Measurements from ENCODE around the gene ORC3.

ORC3 gene

DNA sequence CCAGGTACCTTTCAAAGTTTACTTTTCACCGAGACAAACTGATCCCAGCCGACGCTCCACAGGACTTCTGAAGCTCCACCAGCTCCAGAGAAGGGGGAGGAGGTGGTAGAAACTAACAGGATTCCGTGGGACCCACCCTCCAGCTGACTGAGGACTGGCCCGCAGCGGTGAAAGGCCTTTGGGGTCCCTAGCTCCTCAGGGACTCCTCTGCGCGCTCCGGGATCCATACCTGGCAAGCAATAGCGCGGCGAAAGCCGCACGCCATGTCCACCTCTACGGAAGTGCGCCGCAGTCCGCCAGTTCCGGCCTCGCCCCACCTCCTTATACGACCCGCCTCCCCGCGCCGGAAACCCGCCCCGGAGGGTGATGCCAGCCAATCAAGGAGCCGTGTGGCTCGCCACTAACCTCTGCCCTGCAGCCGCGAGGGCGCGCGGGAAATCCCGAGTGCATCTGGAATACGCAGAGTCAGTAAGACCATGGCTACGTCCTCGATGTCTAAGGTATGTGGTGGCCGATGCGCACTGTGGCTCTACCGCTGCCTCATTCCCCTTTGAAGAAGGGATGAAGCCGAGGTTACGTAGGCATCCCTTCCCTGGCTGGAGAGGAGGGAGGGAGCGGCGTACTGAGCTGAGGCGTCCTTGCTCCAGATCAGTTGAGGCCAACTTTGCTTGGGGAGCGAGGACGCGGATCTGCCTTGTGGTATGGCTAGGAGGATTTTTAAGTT lies at the start of gene ORC3, which contains the start of gene RARS2:
Gene ORC3, plus strand, starts transcription at position 443 of the 724 bp plus-strand sequence. Its CDS starts 34 bp downstream, at position 477.
Gene RARS2, minus strand, starts transcription at position 295 of the 724 bp plus-strand sequence. Its CDS starts 30 bp downstream, at position 265.
- peak; percentile 90 to 96 (median 91) for DNase-seq (ENCODE audit: low read depth in 2 of 3, low spot score in 1 of 3)

DNA sequence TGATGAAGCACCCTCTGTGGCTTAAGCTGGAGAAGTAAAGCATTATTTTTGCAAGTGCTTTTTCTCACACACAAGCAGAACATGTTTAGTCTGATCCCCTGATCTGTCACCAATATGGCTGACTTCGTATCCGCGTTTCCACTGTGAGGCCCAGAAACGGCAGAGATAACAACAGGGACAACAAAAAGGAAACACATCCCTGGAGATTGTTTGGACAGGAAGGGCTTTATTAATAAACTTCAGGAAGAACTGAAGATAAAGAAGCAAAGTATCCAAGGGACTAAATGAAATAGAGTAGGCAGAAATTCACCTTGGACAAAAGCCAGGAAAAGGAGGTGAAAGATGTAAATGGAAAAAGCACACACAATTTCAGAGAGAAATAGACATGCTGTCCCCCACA lies 49.4 kb upstream of the ORC3 start:
- no peak for DNase-seq (ENCODE audit: low read depth in 2 of 3, low spot score in 1 of 3)

DNA sequence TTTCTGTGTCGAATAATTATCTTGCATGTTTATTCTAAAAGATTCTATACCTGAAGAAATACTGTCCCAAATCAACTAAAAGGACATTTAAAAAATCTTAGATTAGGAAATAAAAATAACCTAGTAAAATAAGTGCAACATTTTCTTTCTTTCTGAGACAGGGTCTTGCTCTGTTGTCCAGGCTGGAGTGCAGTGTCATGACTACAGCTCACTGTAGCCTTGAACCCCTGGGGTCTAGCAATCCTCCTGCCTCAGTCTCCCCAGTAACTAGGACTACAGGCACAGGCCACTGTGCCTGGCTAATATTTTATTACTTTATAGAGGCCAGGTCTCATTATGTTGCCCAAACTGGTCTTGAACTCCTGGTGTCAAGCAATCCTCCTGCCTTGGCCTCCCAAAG lies 48.9 kb upstream of the ORC3 start:
- no peak for DNase-seq (ENCODE audit: low read depth in 2 of 3, low spot score in 1 of 3)

DNA sequence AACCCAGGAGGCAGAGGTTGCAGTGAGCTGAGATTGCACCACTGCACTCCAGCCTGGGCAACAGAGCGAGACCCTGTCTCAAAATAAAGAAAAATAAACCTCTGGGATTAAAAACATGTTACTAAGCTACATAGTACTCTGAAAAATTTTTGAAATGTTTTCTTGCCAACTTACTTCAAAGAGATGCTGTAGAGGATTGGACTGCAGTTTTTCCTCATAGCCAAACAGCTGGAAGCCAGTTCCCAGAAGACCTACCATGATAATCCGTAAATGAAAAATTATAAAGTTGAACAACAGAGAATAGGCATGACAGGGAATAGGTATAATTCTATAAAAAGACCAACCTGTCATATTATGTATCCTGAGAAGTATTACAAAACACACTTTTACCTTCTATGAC lies 48.2 kb upstream of the ORC3 start:
- DNase-seq (ENCODE audit: low read depth in 2 of 3, low spot score in 1 of 3), result no peak

DNA sequence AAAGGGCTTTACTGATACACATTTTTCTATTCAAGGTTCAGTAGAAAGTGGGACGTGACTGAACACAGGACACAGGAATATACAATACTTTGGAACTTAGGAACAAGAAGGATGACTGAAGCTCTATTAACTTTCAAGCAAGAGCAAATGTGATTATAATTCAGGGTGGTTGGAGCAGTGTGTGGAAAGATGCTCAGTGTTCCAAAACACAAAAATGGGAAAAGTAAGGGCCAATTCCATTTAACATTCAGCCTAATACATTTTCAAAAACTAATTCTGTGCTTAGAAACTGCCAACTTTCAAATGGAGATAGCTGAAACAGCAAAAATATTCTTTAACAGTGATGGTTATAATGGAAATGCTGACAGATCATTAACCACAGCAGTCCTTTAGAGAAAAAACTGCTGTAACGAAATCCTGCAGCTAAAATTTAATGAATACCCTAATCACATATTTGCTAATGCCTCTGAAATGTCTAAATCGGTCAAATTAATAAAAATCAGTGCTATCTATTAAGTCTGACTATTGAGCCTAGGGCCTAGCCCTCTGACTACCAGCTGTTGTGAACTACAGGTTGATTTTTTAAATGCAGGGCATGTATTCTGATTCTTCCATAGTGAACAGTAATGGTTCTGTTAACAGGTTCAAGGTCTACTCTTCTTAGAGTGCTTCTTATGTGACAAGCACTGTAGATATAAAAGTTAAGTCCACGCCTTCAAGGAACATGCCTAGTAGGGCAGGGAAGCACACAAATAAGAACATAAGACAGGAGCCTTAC lies 46.0 kb upstream of the ORC3 start:
- no peak for DNase-seq (ENCODE audit: low read depth in 2 of 3, low spot score in 1 of 3)

DNA sequence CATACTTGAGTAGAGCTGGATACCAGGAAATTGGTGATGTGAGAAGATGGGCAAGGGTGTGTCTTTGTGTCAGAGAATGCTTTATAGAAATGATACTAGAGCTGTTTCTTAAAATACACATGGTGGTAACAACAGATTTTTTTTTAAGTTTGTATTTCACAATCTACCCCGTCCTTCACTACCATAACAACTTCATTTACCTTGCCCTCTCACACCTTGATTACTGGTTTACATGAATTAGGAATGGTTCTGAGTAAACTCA lies 45.5 kb upstream of the ORC3 start:
- DNase-seq (ENCODE audit: low read depth in 2 of 3, low spot score in 1 of 3), result no peak

DNA sequence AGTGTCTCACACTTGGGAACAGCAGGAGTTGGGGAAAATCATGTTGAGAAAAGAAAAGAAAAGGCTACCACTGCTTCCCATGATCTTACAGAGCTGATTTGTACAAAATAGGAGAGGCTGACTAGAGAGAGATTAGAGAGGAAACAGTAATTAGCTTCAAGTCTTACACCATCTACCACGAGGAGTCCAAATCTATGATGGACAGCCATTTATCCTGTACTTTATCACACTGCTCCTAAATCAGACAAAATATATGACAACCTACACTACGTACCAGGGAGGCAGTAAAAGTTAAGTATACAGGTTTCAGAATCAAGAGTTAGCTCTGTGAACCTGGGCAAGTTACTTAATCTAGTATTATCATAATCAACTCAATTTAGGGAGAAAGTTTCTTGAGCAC lies 38.1 kb upstream of the ORC3 start:
- DNase-seq (ENCODE audit: low read depth in 2 of 3, low spot score in 1 of 3), result no peak

DNA sequence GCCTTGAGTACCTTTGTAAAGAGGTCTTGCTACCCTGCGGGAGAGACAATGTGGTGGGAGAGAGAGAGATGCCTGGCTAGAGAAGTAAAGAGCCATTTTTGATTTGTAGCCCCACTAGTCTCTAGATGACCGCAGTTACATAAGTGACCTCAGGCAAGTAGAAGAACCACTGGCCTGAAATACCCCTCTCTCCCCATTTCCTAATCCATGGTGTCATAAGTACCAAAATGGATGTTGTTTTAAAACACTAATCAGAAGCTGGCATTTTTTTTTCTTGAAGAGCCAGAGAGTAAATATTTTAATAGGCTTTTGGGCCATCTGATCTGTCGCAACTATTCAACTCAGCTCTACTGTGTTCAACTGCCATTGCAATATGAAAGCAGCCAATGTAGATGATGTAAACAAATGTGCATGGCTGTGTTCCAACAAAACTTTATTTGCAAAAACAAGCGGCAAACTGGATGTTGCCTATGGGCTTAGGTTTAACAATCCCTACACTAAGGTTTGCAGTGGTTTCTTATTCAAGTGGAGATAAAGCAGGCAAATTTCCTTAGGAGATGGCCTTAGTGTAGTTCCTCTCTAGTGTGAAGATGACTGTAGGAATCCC lies 36.7 kb upstream of the ORC3 start:
- DNase-seq (ENCODE audit: low read depth in 2 of 3, low spot score in 1 of 3), result no peak

DNA sequence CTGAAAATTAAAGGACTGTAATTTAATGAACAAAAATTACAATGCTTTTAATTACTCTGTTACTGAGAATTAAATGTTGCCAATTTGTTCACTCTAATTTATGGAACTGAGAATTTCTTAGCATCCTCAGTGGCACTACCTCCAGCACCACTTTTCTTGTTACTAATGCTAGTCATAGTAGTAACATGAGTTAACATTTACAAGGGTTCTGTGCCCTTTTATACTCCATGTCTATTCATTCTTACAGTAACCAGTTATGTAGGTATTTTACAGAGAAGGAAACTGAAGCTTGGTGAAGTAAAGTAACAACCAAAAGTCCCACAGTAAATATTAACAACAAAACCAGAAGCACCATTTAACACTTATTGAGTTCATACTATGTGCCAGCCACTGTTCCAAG lies 34.4 kb upstream of the ORC3 start:
- DNase-seq (ENCODE audit: low read depth in 2 of 3, low spot score in 1 of 3), result no peak

DNA sequence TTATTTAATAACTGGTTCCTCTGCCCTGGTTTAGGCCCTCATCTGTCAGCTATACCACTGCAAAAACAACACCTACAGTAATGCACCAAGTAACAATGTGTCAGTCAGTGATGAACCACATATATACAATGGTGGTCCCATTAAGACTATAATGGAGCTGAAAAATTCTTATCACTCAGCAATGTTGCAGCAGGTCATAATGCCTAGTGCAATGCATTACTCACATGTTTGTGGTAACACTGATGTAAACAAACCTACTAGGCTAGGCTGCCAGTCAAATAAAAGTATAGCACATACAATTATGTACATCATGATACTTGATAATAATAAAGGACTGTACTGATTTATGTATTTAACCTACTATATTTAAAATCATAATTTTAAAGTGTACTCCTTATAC lies 31.5 kb upstream of the ORC3 start:
- DNase-seq (ENCODE audit: low read depth in 2 of 3, low spot score in 1 of 3), result no peak

DNA sequence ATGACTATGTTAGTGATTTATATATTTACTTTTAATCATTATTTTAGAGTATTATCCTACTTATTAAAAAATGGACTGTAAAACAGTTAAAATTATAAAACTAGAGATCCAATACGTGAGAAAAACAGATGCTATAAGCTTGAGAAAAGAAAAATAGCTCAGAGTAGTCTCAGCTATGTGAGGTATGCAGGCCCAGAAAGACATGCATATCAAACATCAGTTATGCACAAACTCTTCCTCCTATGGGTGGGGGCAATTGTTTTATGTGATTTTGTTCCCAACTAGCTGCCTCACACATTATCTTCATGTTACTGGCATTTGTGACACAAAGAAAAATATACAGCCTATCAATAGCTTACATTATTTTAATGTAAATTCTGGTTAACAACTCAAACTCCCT lies 28.9 kb upstream of the ORC3 start:
- DNase-seq (ENCODE audit: low read depth in 2 of 3, low spot score in 1 of 3), result no peak

DNA sequence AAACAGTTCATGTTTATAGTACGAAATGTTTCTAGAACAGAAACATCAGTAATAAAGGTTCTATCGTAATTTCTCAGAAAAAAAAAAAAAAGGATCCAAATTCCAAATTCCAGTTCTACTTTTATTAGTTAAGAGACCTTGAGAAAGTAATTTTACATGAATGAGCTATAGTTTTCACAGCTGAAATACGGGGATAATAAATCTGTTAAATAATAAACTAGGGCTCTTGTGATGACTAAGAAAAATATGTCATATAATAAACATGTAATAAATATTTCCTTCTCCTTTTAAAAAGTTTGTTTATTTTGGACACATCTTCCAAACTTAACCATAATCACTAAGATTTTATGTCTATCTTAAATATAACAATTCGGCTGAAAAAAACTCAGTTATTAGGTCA lies 17.9 kb upstream of the ORC3 start:
- DNase-seq (ENCODE audit: low read depth in 2 of 3, low spot score in 1 of 3), result no peak

DNA sequence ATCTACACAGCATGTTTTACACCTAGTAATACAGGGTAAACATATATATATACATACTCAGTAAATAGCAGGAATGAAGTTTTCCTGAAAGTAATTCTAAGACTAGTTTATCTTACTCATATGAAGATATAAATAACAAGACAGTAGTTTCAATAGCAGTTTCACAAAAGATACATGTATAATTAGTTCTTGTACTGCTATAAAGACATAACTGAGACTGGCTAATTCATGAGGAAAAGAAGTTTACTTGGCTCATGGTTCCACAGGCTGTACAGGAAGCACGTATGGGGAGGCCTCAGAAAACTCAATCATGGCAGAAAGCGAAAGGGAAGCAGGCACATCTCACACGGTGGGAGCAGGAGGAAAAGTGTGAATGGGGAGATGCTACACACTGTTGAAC lies 17.1 kb upstream of the ORC3 start:
- DNase-seq (ENCODE audit: low read depth in 2 of 3, low spot score in 1 of 3), result no peak

DNA sequence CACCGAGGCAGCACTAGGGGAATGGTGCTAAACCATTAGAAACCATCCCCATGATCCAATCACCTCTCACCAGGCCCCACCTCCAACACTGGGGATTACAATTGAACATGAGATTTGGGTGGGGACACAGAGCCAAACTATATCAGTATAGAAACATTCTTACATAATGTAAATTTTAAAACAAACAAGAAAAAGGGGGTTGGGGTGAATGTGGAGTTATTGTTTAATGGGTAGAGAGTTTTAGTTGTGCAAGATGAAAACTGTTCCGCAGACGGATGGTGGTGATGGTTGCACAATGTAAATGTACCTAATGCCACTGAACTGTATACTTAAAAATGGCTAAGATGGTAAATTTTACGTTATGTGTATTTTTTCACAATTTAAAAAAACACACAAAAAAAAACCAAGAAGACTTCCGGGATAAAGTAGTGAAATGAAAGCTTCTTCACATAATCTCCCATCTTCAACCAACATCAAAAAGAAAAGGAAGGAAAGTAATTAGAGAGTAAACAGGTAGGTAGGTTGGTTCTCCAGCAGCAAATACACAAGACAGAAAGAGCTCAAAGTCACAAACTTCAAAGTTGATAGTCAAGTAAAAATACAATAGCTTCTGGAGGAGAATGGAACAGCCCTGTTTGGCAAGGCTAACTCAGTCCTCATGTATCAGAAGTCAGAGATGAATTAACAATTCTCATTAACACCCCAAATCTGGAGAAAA lies 16.5 kb upstream of the ORC3 start:
- DNase-seq (ENCODE audit: low read depth in 2 of 3, low spot score in 1 of 3), result no peak

DNA sequence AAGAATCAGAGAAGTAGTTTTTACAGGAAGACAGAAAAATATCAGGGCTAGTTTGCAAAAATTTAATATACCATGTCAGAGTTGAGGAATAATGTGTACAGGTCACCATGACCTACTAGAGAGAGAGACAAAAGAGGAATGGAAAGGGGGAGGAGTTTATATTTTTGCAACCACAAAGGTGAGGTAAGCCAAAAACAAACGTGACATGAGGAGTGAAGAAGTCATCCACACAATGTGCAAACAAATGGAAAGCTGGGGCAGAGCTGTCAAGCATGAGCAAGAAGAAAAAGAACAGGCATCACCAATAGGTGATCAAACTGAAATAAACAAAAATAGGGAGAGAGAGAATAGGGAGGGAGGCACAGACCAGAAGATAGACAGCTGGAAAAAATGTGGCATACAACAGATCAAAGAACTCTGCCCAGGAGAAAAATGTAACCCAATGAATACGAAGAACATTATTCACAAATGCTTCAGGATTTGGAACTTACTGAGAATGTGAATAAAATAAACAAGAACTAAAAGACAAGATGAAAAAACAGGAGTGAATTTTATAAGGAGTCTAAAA lies 15.6 kb upstream of the ORC3 start:
- no peak for DNase-seq (ENCODE audit: low read depth in 2 of 3, low spot score in 1 of 3)

DNA sequence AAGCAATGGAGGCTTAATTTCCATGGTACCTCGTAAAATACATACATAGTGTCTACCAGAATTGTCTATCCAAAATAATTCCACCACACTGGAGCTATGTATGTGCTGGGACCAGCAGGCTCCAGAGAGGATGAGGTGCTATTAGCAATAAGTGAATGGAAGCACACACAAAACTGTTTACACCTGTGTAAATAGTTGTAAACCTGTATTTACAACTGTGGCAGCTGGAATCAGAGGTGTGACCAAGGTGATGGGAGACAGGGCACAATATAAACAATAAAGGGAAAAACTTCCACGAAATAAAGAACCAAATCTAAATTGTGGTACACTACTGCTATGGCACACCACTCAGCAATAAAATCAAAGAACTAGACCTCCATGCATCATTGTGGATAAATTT lies 14.5 kb upstream of the ORC3 start:
- DNase-seq (ENCODE audit: low read depth in 2 of 3, low spot score in 1 of 3), result no peak

DNA sequence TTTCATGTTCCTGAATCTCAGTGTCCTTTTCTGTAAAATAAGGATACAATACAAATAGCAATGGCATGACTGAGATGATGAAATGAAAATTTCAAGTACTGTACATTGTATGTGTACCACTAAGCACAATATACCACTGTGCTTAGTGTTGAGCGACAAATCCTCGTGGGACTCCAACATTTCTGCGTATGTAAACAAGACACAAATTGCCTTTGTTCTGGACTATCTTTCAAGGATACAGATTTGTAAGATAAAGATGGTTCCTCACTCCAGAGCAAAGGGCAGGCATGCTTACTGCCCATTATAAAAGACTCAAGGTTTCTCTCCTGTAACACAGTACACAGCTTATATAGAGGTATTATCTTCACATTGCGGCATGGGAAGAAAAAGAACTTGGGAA lies 6.1 kb upstream of the ORC3 start:
- no peak for DNase-seq (ENCODE audit: low read depth in 2 of 3, low spot score in 1 of 3)

DNA sequence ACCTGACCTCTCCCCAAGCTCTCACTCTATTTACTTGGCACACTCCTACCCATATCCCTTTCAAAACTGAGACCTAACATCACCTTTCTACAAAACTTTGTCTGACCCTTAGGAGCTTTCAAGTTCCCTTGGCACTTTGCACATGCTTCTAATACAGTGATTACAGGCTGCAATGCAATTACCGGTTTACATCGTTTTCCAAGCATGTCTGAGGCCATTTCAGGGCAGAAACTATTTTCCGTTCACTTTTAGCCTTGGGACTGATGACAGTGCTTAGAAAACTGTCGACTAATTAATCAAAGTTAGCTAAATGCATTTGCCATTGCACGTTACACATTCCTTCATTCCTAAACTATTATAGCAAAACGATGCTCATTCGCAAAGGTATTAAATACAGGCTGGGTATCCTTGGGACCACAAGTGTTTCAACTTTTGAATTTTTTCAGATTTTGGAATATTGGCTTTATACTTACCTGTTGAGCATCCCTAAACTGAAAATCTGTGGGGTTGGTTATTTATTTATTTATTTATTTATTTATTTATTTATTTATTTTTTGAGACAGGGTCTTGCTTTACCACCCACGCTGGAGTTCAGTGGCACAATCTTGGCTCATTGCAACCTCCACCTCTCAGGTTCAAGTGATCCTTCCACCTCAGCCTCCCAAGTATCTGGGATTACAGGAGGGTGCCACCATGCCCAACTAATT lies 3.4 kb upstream of the ORC3 start:
- no peak for DNase-seq (ENCODE audit: low read depth in 2 of 3, low spot score in 1 of 3)

DNA sequence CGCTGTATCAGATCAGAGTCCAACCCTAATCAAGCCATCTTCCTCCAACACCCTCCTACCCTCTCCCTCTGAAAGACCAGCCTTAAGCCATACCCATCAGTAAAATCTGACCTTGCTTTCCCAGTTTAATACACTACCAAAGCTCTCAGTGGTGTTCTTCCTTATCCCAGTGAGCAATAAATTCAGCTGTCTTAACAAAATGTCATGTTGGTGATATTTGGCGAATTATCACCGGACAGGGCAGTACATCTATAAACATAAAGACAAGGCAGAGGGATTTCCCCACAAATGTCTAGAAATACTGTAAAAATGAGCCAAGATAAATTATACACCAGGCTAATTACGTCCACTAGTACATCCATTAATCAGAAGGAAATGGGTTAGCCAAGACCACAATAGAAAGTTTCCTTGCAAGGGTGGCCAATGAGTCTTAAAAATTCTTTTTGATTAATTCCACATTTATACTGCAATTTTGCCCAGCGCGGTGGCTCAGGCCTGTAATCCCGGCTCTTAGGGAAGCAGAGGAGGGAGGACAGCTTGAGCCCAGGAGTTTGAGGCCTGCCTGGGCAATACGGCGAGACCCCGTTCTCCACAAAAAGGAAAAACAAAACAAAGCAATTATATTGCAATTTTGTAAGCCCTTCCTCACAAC lies 1.1 kb upstream of the ORC3 start:
- no peak for DNase-seq (ENCODE audit: low read depth in 2 of 3, low spot score in 1 of 3)

DNA sequence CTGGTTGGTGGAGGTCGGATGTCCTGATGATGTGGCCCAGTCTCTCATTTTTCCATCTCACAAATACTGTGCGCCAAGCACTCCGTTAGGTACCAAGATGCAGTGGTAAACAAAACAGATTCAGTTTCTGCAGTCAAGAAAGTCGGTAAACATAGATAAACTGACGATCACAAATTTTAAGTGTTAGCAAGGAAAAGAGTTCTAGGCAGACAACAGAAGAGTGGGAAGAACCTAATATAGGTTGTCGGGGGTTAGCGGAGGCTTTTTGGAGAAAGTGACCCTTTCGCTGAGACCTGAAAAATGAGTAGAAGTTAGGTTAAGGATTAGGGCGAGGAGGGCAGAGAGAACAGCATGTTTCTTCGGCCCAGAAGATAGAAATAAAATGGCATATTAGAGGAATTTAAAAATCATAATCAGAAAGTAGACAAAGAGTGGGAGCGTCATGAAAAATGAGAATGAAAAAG lies 514 bp downstream of the ORC3 start:
- no peak for DNase-seq (ENCODE audit: low read depth in 2 of 3, low spot score in 1 of 3)
